Activated CD4-positive, alpha-beta T cell treated with anti-CD3 and anti-CD28 coated beads, Interleukin-2, Interleukin-6, amounts not matched to agents 100 ng/mL and 50 ng/mL, durations not matched to agents 16 hours and 8 hours (primary cell): Measurements from ENCODE around the gene MAP1A.
A peak's percentile ranks its signal among the peaks of the same experiment; 100 is the strongest.

Experiments used
- DNase-seq: peaks from one replicate; pipeline ENCODE4 v3.0.0-alpha.2; 2020

The MAP1A gene

DNA sequence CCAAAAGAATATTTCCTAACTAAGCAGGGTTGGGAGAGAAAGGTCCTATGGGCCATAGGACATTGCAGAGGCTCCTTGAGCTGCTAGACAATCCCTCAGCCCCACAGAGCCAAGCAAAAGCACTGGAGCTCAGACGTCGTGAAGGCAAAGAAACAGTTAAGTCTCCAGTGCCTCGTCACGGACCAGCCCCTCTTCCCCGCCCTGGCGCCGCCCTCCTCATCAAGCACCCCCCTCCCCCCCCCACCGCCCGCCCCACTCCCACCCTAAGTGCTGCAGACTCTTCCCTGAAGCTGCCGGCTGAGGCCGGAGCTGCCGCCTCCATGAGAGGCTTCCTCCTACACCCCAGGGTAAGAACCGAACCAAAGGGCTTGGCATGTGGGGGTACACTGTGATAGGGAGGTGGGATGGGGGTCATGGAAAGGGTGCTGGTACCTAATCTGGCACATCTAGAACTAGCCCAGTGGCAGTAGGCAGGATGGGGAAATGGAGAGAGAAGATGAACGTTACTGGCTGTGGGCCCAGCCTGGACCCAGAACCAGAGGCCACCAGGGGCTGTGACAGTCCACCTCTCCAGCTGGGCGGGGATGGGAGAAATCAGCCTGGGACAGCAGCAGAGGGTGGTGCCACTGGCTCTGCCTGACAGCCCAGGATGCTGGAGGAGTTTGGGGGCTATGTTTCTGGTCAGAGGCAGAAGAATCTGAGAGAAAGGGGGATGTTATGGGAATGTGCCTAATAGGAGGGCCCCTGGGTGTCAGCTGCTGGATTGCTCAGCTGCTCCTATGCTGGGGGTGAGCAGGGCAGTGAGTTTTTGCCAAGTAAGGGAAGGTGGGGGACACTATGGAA lies at the start of gene MAP1A:
Gene MAP1A, plus strand, starts transcription at position 255 of the 843 bp plus-strand sequence. CDS start 3,866 bp downstream, outside the sequence.
- no peak for DNase-seq

GRCh38 chr15:43469867-43470266 lies 47.5 kb upstream of the MAP1A start:
- peak; percentile 51 for DNase-seq

DNA sequence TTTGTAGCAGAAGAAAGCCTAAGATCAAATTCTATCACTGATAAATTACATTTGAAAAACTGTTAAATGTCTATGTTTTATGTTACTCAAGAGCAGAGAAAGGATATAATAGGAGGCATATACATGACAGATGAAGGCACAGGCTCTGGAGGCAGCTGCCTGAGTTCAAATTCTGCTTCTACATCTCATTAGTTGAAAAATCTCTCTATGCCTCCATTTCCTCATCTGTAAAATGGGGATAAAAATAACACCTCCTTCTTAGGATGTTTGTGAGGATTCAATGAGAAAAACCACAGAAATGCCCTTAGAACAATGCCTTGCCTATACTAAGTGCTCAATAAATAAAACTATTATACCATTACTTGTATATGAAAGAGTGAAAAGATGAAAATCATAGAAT lies 45.4 kb upstream of the MAP1A start:
- DNase-seq, result no peak

DNA sequence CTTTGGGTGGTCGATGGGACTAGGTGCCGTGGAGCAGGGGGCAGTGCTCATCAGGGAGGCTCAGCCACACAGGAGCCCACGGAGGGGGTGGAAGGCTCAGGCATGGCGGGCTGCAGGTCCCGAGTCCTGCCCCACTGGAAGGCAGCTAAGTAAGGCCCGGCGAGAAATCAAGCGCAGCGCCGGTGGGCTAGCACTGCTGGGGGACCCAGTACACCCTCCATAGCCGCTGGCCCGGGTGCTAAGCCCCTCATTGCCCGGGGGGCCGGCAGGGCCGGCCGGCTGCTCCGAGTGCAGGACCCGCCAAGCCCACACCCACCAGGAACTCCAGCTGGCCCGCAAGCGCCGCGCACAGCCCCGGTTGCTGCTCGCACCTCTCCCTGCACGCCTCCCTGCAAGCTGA lies 43.5 kb upstream of the MAP1A start:
- DNase-seq, result no peak

DNA sequence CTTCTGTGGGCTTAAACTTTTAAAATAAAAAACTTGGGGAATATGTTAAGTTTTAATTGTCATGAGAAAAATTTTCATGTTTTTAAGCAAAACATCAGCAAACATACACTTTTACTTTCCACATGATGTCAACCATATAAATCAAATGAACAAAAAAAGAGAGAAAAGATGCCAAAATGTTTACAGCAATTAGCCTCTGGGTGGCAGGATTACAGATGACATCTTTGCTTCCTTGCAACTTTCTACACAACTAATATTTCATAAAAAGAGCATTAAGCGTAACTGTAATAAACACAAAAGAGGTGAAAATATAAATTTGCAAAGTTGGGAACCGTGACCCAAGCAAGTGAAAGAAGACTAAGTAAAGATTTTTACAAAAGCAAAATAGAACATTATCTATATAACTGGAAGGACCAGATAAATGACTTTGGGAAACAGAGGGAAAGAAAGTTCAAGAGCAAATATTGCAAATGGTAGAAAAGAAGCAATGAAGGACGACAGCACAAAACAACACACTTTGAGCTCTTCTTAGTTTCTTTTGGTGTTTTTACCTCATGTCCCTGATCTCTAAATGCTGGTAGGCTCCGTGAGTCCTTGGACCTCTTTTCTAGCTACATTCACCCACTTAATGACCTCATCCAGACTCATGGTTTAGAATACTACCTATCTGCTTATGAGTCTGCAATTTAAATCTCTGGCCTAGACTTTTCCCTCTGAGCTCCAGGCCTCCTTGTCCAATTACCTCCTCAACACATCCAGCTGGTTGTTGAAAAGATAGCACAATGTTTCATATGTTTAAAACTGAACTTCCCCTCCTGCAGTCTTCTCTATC lies 33.9 kb upstream of the MAP1A start:
- DNase-seq, result no peak

- DNase-seq, result no peak
These were observed 33.0 kb upstream of the MAP1A start for GRCh38 chr15:43484455-43484854.

GRCh38 chr15:43487271-43487895 lies 30.0 kb upstream of the MAP1A start:
- no peak for DNase-seq

DNA sequence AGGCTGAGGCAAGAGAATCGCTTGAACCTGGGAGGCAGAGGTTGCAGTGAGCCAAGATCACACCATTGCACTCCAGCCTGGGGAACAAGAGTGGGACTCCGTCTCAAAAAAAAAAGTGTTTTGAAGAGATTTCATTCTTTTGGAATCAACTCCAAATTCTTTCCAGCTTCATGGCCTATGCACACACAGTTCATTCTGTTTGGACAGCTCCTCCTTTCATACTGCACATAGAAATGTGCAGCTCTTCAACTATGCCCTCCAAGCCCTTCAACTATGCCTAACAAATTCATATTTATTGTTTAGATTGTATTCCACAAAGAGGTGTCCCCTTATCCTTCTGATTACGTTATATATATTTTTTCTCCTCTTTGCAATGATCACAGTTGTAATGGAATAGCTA lies 28.6 kb upstream of the MAP1A start:
- no peak for DNase-seq

DNA sequence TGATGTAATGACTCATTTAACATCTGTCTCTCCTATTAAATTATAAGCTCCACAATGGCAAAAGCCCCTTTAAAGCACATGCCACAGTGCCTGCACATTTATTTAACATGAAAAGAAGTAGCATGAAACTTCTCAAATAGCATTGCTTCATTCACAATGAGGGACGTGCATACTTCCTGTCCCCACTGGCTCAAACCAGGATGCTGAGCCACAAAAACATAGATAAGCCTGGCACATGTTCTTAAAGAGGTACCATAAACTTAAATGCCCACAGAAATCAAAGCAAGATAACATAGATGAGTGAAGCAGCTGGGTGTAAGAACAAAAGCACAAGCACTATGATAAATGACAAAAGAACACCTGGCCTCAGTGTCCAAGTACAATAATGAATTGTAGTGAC lies 28.2 kb upstream of the MAP1A start:
- no peak for DNase-seq

- no peak for DNase-seq
These were observed 25.1 kb upstream of the MAP1A start for GRCh38 chr15:43492266-43492665.

DNA sequence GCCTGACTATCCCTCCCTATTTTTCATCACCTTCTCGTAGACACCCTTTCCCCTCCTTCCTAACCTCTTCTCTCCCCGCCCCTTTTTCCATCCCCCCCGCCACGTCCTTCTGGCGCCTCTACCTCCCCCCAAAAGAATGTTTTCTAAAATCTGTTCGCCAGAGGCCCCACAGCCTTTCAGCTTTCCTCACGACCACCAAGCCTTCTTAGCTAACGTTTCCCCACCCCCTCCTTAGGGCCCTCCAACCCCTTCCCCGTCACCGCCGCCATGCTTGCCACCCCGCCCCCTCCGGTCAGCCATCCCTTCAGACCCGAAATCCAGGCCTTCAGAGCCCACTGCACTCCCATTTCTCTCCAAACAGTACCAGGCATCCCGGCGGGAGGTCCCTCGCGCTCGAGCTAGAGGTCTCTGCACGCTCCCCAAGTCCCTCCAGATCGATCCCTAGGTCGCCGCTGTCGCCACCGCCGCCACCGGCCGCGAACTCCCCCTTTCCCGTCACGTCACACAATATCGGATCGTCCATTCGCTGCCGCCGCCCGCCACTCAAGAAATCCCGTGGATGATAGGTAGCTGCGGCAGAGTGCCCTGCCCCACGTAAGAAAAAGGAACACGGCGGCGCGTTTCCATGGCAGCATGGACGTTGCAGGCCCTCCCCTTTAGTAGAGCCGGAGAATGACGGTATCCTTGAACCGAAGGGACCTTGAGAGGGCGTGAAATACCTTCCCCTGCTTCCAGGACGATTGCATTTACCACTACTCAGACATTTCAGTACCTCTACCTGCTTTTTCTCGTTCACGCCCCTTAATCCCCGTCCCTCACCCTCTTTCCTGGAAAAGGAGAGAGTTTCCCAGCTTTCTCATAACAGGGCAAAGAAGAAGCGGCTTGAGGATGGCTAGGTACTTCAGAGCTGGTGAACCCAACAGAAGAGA lies 24.5 kb upstream of the MAP1A start, which contains the start of gene TP53BP1:
Gene TP53BP1, minus strand, starts transcription at position 484 of the 929 bp plus-strand sequence. Its CDS starts 113 bp downstream, at position 371.
- peak; percentile 97 for DNase-seq

GRCh38 chr15:43493703-43494472 lies 23.5 kb upstream of the MAP1A start:
- DNase-seq, result no peak

DNA sequence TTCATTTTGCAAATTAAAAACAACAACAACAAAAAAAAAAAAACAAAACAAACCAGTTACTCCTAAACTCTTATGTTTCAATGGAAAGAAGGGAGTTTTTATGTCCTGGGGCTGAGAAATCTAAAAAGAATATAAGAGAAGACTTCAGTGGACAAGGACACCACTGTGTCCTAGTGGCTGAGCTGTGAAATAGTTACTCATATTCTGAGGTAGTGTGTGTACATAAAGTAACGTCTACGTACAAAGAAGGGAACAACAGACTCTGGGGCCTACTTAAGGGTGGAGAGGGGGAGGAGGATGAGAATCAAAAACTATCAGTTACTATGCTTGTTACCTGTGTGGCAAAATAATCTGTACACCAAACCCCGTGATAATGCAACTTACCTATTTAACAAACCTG lies 18.4 kb upstream of the MAP1A start:
- DNase-seq, result no peak

GRCh38 chr15:43499635-43500034 lies 17.8 kb upstream of the MAP1A start:
- DNase-seq, result no peak

- no peak for DNase-seq
These were observed 11.7 kb upstream of the MAP1A start for GRCh38 chr15:43505738-43506137.

DNA sequence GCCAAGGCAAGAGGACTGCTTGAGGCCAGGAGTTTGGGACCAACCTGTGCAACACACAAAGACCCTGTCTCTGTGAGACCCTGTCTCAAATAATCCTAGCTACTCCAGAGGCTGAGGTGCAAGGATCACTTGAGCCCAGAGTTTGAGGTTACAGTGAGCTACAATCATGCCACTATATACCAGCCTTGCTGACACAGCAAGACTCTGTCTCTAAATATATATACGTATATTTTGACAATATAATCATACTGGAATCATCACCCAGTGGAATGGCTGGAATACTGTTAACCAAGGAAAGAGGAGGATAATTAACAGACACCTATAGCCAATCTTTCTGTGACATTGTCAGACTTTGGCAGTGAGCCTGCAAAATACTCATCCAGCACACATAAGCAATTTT lies 9.0 kb upstream of the MAP1A start:
- DNase-seq, result no peak

DNA sequence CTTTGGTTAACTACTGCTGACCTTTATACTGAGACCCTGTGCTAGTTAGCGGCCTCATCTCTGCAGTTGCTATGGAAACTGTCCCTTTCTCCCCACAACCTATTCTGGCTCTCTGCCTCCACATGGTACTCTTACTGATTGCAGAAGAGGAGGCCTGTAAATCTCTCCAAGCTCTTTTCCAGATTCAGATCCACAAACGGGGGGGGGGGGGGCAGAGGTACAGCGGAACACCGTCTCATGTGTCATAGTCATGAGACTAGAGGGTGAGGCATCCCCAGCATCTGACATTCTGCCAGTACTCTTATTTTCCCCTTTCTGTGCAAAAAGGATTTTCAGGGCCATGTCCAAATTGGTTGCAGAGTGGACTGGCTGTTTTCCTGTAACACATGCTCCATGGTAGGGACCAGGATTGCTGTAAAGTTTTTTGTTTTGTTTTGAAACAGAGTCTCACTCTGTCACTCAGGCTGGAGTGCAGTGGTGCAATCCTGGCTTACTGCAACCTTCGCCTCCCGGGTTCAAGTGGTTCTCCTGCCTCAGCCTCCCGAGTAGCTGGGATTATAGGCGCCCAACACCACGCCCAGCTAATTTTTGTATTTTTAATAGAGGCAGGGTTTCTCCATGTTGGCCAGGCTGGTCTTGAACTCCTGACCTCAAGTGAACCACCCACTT lies 8.3 kb upstream of the MAP1A start:
- no peak for DNase-seq

- DNase-seq, result no peak
These were observed 7.7 kb upstream of the MAP1A start for GRCh38 chr15:43509660-43510199.

GRCh38 chr15:43510200-43511011 lies 7.0 kb upstream of the MAP1A start:
- peak; percentile 99 for DNase-seq
